Body of pancreas (tissue), 4 donors: Measurements from ENCODE around the gene CLCA2.

Experiments
- CTCF ChIP-seq, 7 experiments: fragments of 450-650 bp in 4 of 7; fragments of 200-600 bp in 3 of 7; sonication (generic) in 3 of 7; IDR thresholded peaks; one replicate each; pipeline ENCODE4 v1.5.1; 2016 to 2019; ENCODE audit warnings: antibody characterized with exemption in 7 of 7
- POLR2A ChIP-seq, 3 donors: fragments of 450-650 bp; IDR thresholded peaks; one replicate each; pipeline ENCODE4 v1.6.1; 2016; ENCODE audit warnings: antibody characterized with exemption in 3 of 3, mild to moderate bottlenecking in 2 of 3

- TF ChIP-seq POLR2A (IDR thresholded peaks at IDR 0.05) (no peak), CTCF (IDR thresholded peaks at IDR 0.05) (no peak)
These were observed 24.7 kb downstream of the CLCA2 start for GRCh38 chr1:86448670-86449069.
